ENCODE results near the gene PRSS50.
"Not testable (repeated sequence)": the region's sequence is repeated elsewhere in the genome, so short reads cannot be mapped to it uniquely, and the experiment has no call there.

PRSS50 gene

GRCh38 chr3:46717447-46718231 is at the start of gene PRSS50:
Gene PRSS50, minus strand, starts transcription at chr3:46717869. Its CDS starts 45 bp downstream, at chr3:46717824.
- DNase-seq (ENCODE audit: low read depth, low spot score), result no peak

- DNase-seq (ENCODE audit: low read depth, low spot score), result no peak
Observed at GRCh38 chr3:46764206-46764605, 46.5 kb upstream of the PRSS50 start.

GRCh38 chr3:46763178-46763577 is 45.5 kb upstream of the PRSS50 start:
- DNase-seq (ENCODE audit: low read depth, low spot score), result no peak

- DNase-seq (ENCODE audit: low read depth, low spot score), result no peak
Observed at GRCh38 chr3:46759239-46760167, 41.8 kb upstream of the PRSS50 start.

- no peak for DNase-seq (ENCODE audit: low read depth, low spot score)
Observed at GRCh38 chr3:46756642-46757041, 39.0 kb upstream of the PRSS50 start.

GRCh38 chr3:46755646-46756045 is 38.0 kb upstream of the PRSS50 start:
- no peak for DNase-seq (ENCODE audit: low read depth, low spot score)

- not testable (repeated sequence) for DNase-seq (ENCODE audit: low read depth, low spot score)
Observed at GRCh38 chr3:46753127-46753526, 35.5 kb upstream of the PRSS50 start.

- no peak for DNase-seq (ENCODE audit: low read depth, low spot score)
Observed at GRCh38 chr3:46750555-46751038, 32.9 kb upstream of the PRSS50 start.

- no peak for DNase-seq (ENCODE audit: low read depth, low spot score)
Observed at GRCh38 chr3:46749129-46749528, 31.5 kb upstream of the PRSS50 start.

GRCh38 chr3:46748170-46748569 is 30.5 kb upstream of the PRSS50 start:
- no peak for DNase-seq (ENCODE audit: low read depth, low spot score)

- no peak for DNase-seq (ENCODE audit: low read depth, low spot score)
Observed at GRCh38 chr3:46746711-46747110, 29.0 kb upstream of the PRSS50 start.

- DNase-seq (ENCODE audit: low read depth, low spot score), result no peak
Observed at GRCh38 chr3:46742992-46743585, 25.4 kb upstream of the PRSS50 start.

- not testable (repeated sequence) for DNase-seq (ENCODE audit: low read depth, low spot score)
Observed at GRCh38 chr3:46739565-46739964, 21.9 kb upstream of the PRSS50 start.

GRCh38 chr3:46737329-46737731 is 19.7 kb upstream of the PRSS50 start:
- DNase-seq (ENCODE audit: low read depth, low spot score), result no peak

GRCh38 chr3:46736006-46736872 is 18.6 kb upstream of the PRSS50 start:
- DNase-seq (ENCODE audit: low read depth, low spot score), result no peak

- DNase-seq (ENCODE audit: low read depth, low spot score), result no peak
Observed at GRCh38 chr3:46734773-46735172, 17.1 kb upstream of the PRSS50 start.

GRCh38 chr3:46733026-46733800 is 15.5 kb upstream of the PRSS50 start:
- DNase-seq (ENCODE audit: low read depth, low spot score), result no peak

- DNase-seq (ENCODE audit: low read depth, low spot score), result no peak
Observed at GRCh38 chr3:46731795-46732194, 14.1 kb upstream of the PRSS50 start.

- DNase-seq (ENCODE audit: low read depth, low spot score), result no peak
Observed at GRCh38 chr3:46730819-46731218, 13.2 kb upstream of the PRSS50 start.

GRCh38 chr3:46729038-46729437 is 11.4 kb upstream of the PRSS50 start:
- DNase-seq (ENCODE audit: low read depth, low spot score), result no peak

Data from activated CD4-positive, CD25-positive, alpha-beta regulatory T cell treated with anti-CD3 and anti-CD28 coated beads, Interleukin-2, amount 50 U/mL, for 16 hours (primary cell).